D721Med (cell line): Measurements from ENCODE around the gene ZNF157.
A peak's percentile ranks its signal among the peaks of the same experiment; 100 is the strongest.
"Not testable (repeated sequence)": the region's sequence is repeated elsewhere in the genome, so short reads cannot be mapped to it uniquely, and the experiment has no call there.

ENCODE experiments used
- DNase-seq: peaks from one replicate; pipeline ENCODE4 v3.0.0; 2011; ENCODE audit warnings: low spot score; ENCODE audit not compliant: insufficient read length
- FAIRE-seq: peaks from 2 replicates; lab custom pipeline; 2011; peaks lifted over from hg19 to GRCh38; lab: Jason Lieb, UNC
- CTCF ChIP-seq: IDR thresholded peaks from 2 replicates; pipeline ENCODE4 v1.5.1; 2012; ENCODE audit warnings: mild to moderate bottlenecking, control low read depth; ENCODE audit not compliant: insufficient read depth; ENCODE audit errors: missing control alignments

The ZNF157 gene

GRCh38 chrX:47360423-47361179 is 9.8 kb upstream of the ZNF157 start:
- no peak for FAIRE-seq
- no peak for TF ChIP-seq CTCF
- DNase-seq: no peak

- DNase-seq: peak; percentile 53
- no peak for TF ChIP-seq CTCF
- FAIRE-seq: peak; percentile 100
Measured at GRCh38 chrX:47361538-47362511, 8.6 kb upstream of the ZNF157 start.

- TF ChIP-seq CTCF: no peak
- DNase-seq: no peak
- FAIRE-seq: no peak
Measured at GRCh38 chrX:47366041-47366722, 4.2 kb upstream of the ZNF157 start.

GRCh38 chrX:47373198-47373597 is 2.8 kb downstream of the ZNF157 start:
- TF ChIP-seq CTCF: no peak
- no peak for DNase-seq
- no peak for FAIRE-seq

GRCh38 chrX:47380268-47380667 is 9.9 kb downstream of the ZNF157 start:
- TF ChIP-seq CTCF: no peak
- DNase-seq (no peak), FAIRE-seq (no peak)

- not testable (repeated sequence) for FAIRE-seq, DNase-seq
Measured at GRCh38 chrX:47380837-47381236, 10.5 kb downstream of the ZNF157 start.

- TF ChIP-seq CTCF: peak; percentile 57
- no peak for DNase-seq
- FAIRE-seq: no peak
Measured at GRCh38 chrX:47384502-47384901, 14.1 kb downstream of the ZNF157 start.
